Adrenal gland (tissue), 5 donors: ENCODE results near the gene MBOAT1.

Source experiments
- POLR2A ChIP-seq, 2 donors: fragments of 450-650 bp; IDR thresholded peaks; one replicate each; pipeline ENCODE4 v1.6.1; 2017; ENCODE audit warnings: antibody characterized with exemption in 2 of 2, mild to moderate bottlenecking in 2 of 2, moderate library complexity in 1 of 2
- TF ChIP-seq, protein P1 (sequence below), 6 experiments: fragments of 450-650 bp in 4 of 6; fragments of 200-600 bp in 2 of 6; sonication (generic) in 1 of 6; IDR thresholded peaks; 1 replicate in 5 of 6; 2 replicates in 1 of 6; pipeline versions ENCODE4 v1.5.1 to v1.8.0; 2016 to 2021; ENCODE audit warnings: antibody characterized with exemption in 6 of 6, mild to moderate bottlenecking in 2 of 6, moderate library complexity in 1 of 6
- donor health status: DM: no; HTN: no; CAD: no.

DNA sequence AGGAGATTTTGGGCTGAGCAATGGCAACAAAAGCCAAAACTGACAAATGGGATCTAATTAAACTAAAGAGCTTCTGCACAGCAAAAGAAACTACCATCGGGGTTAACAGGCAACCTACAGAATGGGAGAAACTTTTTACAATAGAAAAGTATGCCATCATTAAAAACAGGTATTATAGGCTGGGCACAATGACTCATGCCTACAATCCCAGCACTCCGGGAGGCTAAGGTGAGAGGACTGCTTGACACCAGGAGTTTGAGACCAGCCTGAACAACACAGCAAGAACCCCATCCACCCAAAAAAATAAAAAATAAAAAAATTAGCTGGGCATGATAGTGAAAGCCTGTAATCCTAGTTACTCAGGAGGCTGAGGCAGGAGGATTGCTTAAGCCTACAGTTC, 55.4 kb downstream of the MBOAT1 start:
- TF ChIP-seq, protein P1, sequence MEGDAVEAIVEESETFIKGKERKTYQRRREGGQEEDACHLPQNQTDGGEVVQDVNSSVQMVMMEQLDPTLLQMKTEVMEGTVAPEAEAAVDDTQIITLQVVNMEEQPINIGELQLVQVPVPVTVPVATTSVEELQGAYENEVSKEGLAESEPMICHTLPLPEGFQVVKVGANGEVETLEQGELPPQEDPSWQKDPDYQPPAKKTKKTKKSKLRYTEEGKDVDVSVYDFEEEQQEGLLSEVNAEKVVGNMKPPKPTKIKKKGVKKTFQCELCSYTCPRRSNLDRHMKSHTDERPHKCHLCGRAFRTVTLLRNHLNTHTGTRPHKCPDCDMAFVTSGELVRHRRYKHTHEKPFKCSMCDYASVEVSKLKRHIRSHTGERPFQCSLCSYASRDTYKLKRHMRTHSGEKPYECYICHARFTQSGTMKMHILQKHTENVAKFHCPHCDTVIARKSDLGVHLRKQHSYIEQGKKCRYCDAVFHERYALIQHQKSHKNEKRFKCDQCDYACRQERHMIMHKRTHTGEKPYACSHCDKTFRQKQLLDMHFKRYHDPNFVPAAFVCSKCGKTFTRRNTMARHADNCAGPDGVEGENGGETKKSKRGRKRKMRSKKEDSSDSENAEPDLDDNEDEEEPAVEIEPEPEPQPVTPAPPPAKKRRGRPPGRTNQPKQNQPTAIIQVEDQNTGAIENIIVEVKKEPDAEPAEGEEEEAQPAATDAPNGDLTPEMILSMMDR (IDR thresholded peaks at IDR 0.05): no peak
- TF ChIP-seq POLR2A (IDR thresholded peaks at IDR 0.05): no peak
